ENCODE results near the gene PURB.

The PURB gene

GRCh38 chr7:44917465-44917864 lies 32.1 kb upstream of the PURB start:
- TF ChIP-seq, protein P1, sequence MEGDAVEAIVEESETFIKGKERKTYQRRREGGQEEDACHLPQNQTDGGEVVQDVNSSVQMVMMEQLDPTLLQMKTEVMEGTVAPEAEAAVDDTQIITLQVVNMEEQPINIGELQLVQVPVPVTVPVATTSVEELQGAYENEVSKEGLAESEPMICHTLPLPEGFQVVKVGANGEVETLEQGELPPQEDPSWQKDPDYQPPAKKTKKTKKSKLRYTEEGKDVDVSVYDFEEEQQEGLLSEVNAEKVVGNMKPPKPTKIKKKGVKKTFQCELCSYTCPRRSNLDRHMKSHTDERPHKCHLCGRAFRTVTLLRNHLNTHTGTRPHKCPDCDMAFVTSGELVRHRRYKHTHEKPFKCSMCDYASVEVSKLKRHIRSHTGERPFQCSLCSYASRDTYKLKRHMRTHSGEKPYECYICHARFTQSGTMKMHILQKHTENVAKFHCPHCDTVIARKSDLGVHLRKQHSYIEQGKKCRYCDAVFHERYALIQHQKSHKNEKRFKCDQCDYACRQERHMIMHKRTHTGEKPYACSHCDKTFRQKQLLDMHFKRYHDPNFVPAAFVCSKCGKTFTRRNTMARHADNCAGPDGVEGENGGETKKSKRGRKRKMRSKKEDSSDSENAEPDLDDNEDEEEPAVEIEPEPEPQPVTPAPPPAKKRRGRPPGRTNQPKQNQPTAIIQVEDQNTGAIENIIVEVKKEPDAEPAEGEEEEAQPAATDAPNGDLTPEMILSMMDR (IDR thresholded peaks at IDR 0.05), result no peak

GRCh38 chr7:44914992-44915607 lies 29.8 kb upstream of the PURB start:
- TF ChIP-seq, protein P1 (IDR thresholded peaks at IDR 0.05), result no peak

DNA sequence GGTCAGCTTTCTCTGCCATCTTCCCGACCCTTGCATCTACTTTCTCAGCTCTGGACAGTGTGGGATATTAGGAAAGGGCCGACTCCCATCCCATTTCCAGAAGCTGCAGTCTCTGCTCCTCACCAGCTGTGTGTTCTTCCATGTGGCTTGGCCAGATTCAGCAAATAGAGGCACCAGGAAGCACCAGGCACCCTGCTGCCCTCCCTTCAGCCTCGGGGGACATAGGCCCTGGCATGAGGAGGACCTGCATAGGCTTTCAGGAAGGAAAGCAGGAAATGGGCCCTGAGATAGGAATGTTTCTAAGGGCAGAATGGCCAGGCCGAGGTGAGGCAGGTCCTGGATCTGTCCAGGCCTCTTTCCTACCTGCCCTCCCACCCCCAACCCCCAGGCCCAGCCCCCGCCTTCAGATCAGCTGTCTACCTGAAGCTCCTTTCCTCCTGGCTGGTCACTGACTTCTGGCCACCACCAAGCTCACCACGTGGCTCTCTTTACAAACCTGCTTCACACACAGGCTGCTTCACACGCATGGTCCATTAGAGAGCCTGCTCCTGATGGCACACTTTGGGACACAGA lies 27.5 kb upstream of the PURB start:
- TF ChIP-seq, protein P1 (IDR thresholded peaks at IDR 0.05), result no peak

DNA sequence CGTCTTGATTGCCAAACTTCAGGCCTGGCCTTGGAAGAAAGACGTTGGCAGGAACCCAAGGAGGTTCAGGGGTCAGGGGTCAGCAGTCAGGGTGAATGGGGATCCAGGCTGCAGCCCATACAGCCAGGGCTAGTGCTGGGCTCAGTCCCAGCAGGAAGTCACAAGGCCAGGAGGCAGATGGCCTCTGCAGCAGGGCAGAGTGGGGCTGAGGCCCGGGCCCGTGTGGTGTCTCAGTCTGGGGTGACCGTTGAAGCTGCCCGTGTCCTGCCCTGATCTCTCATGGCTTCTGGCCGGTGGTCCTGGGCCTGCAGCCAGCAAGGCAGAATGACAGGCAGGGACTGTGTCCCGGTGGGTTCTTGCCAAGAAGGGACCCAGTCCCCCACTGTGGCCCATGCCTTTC lies 26.6 kb upstream of the PURB start:
- TF ChIP-seq, protein P1 (IDR thresholded peaks at IDR 0.05), result no peak

GRCh38 chr7:44909596-44910389 lies 24.5 kb upstream of the PURB start:
- TF ChIP-seq, protein P1 (IDR thresholded peaks at IDR 0.05), result no peak

DNA sequence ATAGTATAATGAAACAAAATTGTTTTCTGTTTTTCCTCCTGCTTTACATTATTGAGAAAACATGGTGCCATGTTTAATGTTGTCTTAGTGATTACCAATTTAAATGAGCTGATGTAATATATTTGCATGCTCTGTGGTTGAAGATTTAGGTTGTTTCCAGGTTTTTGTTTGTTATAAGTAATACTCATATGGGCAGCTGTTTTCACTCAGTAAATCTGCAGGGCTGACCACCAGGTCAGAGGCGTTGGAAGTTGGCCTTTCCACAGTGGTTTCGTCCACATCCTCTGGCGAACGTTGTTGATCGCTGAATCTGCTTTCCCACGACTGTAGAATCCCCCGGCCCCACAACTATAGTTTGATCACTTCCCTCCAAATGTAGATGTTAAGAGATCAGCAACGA lies 21.6 kb upstream of the PURB start:
- TF ChIP-seq, protein P1 (IDR thresholded peaks at IDR 0.05), result no peak

GRCh38 chr7:44905002-44905635 lies 19.8 kb upstream of the PURB start:
- TF ChIP-seq, protein P1 (IDR thresholded peaks at IDR 0.05), result no peak
